ENCODE measurements around the gene SCUBE1.

The SCUBE1 gene

DNA sequence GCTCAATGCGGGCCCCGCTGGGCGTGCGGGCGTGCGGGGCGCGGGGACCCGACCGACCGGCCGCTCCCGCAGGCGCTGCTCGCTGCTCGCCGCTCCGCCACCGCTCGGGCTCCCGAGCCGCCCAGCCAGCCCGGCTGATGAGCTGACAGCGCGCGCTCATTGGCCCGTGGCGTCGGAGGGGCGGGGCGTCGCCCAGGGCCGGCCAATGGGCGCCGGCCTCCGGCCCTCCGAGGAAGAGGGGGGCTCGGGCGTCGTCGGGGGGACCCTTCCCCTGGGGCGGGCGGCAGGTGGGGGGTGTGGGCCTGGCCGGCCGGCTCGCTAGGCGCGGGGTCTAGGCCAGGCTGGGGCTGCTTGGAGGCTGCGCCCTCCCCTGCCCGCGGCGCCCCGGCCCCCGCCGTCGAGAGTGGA, at the start of gene SCUBE1:
SCUBE1 (minus strand) TSS at position 111 of the 408 bp plus-strand sequence. CDS start 111 bp downstream, outside the sequence.
- peak; percentile 84 for DNase-seq (ENCODE audit: low spot score)

DNA sequence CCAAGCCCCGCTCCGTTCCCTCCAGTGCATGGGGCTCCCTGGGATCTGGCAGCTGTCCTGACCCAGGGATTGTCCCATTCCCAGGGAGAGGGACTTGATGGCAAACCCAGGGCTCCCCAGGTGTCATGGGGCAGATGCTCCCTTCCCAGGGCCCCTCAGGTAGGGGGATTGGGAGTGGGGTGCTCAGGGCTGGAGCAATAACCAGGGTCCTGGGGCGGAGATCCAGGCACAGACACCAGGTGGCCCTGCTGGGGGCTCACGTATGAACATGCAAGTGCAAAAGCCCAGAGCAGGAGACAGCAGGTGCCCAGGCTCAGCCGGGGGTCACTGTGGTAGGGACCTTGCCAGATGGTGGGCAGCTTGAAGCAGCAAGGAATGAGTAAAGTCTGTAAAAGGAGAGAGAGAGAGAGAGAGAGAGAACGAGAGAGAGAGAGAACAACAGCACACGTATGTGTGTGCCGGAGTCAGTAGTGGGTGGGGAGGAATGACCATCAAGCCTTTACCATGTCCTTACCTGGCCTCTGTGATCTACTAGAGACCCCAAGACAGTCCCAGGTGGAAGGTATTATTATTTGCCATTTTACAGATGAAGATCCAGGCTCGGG, 49.3 kb upstream of the SCUBE1 start:
- no peak for DNase-seq (ENCODE audit: low spot score)

DNA sequence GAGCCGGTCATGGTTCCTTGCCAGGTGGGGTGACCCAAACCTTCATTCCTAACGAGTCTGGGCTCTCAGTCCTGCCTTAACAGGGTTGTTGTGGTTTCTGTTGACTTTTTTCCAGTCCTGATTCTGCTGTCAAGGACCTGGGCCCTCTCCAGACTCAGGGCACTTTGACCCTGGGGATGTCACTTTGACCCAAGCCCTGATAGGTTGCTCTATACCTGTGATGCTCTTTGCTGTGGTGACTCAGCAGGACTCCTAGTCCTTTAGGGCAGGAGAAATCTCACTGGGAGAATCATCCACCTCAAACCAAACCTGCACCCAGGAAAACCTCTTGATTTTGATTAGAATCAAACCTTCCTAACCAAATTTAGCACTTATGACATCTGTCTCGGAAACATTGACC, 48.1 kb upstream of the SCUBE1 start:
- no peak for DNase-seq (ENCODE audit: low spot score)

DNA sequence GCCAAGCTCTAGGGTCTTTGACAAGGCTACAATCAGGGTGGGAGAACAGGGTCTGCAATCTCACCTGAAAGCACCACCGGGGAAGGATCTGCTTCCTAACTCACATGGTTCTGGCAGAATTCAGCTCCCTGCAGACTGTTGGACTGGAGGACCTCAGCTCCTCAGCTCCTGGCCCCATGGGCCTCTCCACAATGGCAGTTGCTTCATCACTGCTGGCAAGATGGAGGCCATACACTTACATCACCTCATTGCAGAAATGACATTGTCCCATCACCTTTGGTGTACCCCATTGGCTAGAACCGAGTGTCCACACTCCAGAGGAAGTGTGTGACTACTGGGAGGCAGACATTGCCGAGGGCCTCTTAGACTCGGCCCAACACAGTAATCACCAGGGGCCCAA, 47.7 kb upstream of the SCUBE1 start:
- no peak for DNase-seq (ENCODE audit: low spot score)

DNA sequence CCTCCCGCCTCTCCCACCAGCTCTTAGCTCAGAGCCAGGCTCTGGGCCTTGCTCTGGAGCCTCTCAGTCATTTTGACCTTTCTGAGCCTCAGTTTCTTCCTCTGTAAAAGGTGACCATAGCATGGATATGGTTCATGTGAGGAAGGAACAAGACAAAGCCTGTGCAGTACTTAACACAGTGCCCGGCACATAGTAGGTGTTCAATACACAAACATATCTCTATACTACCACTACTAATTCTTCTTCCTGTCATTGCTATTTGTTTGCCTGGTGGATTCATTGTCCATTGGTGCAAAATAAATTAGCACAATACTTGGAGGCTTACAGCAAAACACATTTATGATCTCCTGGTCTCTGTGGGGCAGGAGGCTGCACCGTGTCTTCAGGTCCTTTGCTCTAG, 47.0 kb upstream of the SCUBE1 start:
- no peak for DNase-seq (ENCODE audit: low spot score)

DNA sequence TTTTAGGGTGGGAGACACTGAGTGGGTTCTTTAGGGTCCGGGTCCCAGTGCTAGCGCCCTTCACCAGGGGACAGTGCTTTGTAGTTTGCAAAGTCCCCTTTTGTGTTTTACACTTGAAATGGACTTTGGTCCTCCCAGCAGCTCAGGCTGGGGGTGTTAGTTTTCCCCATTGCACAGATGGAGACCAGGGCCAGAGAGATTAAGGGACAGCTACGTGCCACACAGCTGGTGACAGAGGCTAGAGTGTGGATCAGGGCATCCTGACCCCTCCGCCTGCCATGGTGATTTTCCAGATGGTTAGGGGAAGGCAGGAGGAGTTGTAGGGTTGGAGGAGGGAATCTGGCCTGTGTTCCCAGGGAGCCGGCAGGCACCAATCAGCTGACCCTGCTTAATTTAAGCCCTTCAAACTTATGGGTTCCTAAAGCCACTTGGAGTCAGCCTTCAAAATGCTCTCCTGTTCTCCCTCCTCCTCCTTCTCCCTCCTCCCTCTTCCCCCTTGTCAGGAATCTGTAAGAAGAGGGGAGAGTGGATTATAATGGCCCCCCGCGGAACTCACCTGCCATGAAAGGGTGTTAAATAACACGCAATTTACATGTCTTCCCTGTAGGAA, 46.2 kb upstream of the SCUBE1 start:
- no peak for DNase-seq (ENCODE audit: low spot score)

DNA sequence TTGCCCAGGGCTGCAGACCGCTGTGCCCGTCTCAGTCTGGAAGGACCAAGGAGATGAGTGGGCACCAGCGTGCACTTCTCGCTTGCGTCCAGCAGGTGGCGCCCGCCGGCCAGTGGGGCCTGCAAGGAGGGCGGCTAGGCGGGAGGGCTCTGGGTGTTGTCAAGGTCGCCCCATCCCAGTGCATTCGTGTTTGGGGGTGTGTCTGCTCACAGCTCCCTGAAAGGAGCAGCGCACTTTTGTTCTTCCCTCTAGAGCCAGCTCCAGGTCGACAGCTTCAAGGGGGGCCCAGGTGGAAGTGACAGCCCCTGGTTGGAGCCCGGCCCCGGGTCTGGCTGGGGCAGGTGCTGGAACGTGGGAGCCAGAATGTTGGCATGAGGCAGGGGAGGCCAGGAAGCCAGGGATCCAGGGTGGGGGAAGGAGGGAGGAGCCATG, 45.3 kb upstream of the SCUBE1 start:
- peak; percentile 81 for DNase-seq (ENCODE audit: low spot score)

DNA sequence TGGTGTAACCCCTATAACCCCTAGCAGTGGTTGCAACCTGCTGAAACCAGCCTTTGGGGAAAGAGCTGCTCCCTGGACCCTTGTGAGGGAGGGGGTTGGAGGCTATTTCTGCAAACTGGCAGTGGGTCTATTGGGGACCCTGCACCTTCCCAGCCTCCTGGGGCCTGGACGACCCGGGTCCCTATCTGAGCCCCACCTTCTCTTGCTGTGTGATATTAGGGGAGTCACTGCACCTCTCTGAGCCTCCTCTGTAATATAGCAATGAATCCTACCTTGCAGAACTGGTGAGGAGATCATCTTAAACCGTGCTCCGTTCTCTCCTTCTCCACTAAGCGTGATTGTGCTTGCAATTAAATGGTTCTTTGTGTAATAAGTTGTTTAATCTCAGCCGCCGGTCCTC, 44.6 kb upstream of the SCUBE1 start:
- no peak for DNase-seq (ENCODE audit: low spot score)

DNA sequence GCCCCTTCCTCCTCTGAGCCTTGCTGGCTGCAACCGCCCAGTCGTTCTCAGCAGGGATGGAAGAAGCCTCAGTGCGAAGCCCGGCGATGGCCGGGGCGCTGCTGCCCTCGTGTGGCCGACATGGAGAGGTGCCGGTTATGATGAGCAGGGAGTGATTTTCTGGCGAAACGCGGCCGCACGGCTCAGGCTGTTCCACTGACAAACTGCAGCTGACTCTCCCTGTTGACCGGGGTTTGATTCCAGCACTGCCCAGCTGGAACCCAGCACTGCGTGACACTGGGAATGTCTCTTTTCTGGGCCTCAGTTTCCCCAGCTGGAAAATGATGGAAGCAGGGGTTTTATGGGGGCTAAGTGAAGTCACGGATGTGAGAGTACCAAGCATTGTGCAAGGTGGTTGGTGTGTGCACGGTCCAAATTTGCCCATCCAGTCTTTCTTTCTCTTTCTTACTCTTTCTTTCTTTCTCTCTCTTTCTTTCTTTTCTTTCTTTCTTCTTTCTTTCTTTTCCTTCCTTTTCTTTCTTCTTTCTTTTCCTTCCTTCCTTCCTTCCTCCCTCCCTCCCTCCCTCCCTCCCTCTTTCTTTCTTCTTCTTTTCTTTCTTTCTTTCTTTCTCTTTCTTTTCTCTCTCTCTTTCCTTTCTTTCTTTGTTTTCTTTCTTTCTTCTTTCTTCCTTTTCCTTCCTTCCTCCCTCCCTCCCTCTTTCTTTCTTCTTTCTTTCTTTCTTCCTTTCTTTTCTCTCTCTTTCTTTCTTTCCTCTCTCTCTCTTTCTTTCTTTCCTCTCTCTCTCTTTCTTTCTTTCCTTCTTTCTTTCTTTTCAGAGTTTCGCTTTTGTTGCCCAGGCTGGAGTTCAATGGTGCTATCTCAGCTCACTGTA, 42.8 kb upstream of the SCUBE1 start:
- DNase-seq (ENCODE audit: low spot score), result peak; percentile 83

DNA sequence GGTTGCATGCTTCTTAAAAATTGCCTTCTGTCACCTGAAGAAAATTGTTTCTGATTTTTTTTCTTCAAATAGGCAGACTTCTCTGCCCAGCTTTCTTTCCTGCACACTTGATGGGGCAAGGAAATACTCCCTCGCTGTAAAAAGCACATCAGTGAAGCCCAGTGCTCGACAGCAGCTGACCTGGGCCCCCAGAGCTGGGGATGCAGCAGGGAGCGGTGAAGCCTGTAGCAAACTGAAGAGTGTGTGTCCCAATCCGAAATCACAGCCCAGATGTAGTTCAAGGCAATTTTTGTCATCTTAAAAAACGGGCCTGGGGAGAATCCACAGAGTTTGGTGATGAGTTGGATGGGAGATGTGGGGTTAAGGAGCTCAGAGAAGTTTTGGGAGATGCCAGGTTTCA, 41.7 kb upstream of the SCUBE1 start:
- no peak for DNase-seq (ENCODE audit: low spot score)

DNA sequence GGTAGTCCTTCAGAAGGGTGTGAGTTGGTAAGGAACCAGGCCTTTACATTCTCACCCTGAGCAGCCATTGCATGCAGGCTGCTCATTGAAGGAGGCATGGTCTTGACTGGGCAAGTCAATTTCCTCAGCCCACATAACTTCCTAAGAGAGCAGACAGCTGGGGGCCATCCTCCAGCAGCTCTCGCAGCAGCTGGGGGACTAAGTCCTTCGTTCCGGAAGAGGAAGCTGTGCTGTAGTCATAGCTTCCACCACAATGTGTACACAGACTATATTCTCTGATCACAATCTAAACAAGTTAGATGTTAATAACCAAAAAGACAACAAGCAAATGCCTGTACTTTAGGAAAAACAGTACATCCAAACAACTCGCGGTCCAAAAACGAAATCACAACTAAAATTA, 38.5 kb upstream of the SCUBE1 start:
- DNase-seq (ENCODE audit: low spot score), result no peak

DNA sequence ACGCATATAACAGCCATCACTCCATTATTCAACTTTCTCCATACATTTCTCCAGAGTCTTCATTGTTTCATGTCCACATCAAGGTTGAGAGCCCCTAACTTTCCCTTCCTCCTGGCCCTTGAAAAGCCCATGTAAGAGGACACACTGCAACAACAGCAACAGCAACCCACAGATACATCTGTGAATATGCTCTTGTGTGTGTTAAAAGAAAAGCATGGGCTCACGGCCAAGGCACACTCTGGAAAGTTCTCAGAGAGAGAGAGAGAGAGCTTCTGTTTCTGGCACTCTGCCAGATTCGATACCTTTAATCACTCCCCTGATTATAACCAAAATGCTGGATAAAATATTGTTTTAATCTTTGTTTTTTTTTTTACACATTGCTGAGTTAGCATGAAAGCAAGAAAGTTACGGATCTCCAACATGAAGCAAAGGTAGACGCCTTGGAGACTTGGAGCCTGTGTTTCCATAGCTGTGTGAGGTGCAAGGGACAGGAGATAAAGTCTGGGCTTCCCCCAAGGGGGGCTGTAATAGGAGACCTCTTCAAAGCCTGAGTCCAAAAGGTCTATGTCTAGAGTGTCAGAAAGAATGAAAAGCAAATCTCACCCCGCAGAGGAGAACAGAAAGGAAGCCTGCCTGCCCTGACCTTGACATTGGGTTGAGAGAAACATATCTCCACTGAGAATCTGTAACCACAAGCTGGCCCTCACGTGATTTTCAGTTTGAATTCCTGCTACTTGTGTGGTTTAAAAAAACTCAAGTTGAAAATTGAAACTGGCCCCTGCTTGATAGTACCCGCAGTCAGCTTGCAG, 34.9 kb upstream of the SCUBE1 start:
- no peak for DNase-seq (ENCODE audit: low spot score)

DNA sequence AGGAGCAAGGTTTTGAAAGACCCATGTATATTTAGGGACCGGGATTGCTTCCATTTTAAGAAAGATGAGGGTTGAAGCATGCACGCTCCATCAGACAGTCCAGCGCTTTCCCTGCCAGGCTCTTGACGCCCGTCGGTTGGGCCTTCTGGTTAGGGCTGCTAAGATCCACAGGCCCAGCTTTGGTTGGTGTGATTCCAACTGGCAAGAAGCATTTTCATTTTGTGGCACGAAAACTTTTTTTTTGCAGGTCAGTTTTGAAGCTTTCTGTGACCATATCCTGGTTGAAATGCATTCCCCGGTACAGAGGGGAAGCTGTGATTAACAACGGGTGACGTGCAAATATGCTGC, 34.4 kb upstream of the SCUBE1 start:
- no peak for DNase-seq (ENCODE audit: low spot score)

DNA sequence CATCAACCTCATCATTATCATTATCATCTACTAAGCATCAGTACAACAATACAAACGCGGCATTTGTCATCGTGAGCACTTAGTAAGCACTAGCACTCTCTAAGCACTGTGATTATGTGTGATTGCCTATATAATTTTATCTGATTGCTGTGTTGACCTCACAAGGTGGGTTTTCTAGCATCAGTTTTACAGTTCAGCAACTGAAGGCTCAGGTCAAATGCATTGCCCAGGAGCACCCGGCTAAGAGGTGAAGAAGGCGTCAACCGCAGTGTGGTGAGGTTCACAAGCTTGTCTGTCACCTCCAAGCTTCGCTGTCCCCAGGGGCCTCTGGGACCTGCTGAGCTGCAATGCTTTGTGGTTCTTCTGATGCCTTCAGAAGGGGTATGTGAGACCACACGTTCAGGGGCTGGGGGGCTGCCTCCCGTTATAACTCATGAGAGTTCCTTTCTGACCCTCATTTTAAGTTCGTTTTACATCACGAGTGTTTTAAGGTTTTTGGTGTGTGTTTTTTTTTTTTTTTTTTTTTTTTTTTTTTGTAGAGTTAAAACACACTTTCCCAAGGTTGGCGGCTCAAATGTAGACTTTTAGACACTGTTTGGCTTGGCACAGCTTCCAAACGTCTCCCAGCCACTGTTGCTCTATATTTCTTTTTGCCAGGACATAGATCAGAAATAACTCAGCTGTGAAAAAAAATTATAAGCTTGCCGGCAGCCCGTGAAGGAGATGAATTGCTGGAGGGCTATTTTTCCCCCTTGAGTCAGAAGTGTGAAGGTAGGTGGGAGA, 33.8 kb upstream of the SCUBE1 start:
- no peak for DNase-seq (ENCODE audit: low spot score)

DNA sequence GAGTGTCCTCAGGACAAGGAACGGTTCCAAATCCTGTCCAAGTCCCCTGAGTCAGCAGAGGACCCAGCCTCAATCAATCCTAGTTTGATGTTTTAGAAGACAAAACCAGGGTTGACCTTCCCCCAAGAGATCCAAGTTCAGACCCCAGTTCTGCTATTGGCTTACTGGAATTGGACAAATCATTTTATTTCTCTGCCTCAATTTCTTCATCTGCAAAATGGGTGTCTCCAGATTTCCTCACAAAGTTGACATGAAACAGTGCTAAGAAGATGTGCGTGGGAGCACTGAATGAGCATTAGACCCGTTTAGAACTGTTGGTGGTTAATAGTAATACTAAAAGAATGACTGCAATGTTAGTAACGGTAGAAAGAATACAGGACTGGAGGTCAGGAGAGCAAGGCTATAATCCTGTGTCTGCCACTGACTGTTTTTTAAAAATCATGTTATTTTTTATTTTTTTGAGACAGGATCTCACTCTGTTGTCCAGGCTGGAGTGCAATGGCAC, 32.8 kb upstream of the SCUBE1 start:
- no peak for DNase-seq (ENCODE audit: low spot score)

DNA sequence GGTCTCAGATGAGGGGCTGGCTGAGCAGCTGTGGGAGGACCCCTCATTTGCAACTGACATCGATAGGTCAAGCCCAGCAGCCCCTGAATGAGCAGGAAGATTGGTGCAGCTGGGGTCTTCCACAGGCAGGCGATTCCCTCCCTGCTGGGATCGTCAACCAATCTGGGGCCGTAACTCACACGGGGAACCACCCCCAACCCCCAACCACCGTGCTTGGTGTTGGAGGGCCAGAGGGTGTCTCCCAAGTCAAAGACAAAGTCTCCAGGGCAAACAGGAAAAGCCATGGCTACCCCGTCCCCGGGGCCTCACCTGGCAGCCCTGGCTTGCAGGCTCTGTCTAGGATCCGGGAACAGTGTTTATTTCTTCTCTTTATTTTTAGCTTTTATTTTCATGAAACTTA, 26.9 kb upstream of the SCUBE1 start:
- DNase-seq (ENCODE audit: low spot score), result no peak

DNA sequence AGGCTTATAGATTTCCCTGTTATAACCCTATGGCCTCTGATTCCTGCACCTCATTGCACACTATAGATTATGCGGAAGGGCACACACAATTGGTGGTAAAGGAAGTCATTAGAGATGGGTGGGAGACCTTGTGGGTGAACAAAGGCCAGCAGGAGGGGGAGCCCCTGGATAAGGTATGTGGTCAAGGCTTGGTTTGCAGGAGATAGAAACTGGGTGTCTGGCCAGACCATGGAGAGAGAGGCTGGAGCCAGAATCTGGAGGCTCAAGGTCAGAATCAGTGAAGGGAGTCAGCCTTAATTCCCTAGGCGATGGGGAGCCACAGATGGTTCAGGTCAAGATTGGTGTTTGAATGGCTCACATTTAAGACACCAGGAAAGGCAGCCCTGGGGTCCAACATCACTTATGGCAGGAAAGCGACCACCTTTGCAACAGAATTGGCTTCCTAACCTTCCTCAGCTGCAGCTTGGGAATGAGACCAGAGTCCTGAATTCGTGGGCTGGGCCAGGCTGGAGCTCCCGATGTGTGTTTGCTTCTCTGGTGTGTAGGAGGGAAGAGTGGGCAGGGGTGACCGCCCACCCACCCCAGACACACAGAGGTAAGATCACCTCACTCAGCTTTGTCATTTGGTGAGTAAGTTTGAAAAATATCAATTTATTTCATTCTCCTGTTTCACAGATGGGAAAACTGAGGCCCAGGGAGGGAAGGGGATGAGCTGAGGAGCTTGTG, 22.7 kb upstream of the SCUBE1 start:
- no peak for DNase-seq (ENCODE audit: low spot score)

DNA sequence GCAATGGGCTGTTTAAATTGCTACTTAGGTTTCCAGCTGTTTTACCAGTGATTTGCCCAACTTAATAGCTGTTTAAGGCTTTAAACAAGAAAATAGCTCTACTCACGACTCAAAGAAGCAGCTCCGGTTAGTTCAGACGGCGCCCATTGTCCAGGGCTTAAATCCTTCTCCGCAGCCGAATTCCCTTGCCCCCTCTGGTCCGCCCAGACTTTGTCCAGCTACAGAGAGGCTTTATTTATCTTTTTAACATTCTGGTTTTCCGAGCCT, 20.9 kb upstream of the SCUBE1 start:
- no peak for DNase-seq (ENCODE audit: low spot score)

DNA sequence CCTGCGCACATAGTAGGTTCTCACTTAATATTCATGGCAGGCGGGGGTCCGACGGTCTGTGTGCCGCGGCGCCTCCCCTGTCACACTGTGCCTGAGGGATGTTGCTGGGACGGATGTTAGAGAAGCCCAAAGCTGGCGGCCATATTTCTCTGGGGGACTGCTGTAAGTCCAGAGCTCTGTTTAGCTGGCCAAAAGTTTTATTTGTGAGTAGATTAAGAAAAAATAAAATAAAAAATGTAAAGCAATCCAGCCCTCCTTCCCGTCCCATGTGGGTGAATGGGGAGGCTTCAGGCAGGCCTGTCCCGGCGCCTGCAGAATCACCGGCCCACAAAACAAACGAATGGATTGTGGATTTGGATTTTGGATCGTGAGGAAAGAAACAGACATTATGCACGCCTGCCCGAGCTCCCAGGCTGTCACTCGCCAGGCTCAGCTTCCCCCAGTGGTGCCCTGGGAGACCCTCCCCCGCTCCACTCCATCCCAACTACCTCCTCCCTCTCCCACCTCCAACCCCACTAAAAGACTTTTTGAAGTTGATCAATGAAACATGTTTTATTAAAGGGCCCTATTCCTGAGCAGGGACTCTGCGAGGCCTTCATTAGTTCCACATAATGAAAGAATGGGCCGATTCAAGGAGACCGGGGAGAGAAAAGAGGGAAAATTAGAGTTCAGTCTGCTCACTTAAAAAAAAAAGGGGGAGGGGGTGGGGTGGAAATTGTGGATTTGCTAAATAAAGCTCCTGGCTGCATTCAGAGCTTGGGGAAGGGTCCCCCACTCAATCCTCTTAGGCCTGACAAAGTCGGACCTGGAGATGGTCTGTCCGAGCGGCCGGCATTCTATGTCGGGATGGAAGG, 20.4 kb upstream of the SCUBE1 start:
- no peak for DNase-seq (ENCODE audit: low spot score)

DNA sequence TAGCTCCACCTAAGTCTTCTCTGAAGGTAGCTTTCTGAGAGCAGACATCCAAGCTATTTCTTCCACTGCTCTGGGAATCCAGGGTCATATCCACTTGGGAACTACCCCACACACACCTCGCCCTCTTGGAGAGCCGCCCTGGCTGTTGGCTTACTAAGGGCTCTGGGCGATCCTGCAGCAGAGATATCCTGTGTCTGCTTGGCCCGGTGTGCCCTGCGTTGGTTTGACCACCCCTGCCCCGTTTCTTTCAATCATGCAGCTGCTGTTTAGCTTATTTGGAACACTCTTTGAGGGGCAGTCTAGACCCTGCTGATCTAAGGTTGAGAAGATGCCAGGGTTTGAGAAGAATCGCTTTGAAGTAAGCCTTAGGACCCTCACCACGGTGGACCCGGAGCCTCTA, 17.4 kb upstream of the SCUBE1 start:
- no peak for DNase-seq (ENCODE audit: low spot score)

Data from germinal center (tissue), 1 donor.